K562 (cell line): Measurements from ENCODE around the gene AQP9. TPM values are rescaled to one million over a fixed set of nuclear protein-coding genes. Genes with fewer than 3 reads are reported as not detected.

ENCODE experiments used
- CHD7 ChIP-seq: fragments of 200-600 bp; sonication (generic); IDR thresholded peaks from one replicate; pipeline ENCODE4 v1.6.1; 2012; ENCODE audit warnings: mild to moderate bottlenecking, low read depth, low read length, inconsistent platforms
- NFE2L1 ChIP-seq: fragments of 450-650 bp; IDR thresholded peaks from 2 replicates; pipeline ENCODE4 v1.6.1; 2016; ENCODE audit warnings: missing genetic modification characterization, low read depth, mild to moderate bottlenecking, missing compliant biosample characterization, moderate library complexity, borderline replicate concordance
- polyA plus RNA-seq, 8 experiments: library from polyadenylated mRNA; depleted of rRNA in 4 of 8; stranded (reverse) in 5 of 8; unstranded in 3 of 8; fragments of >200 nt; fragmentation: Nextera tagmentation in 2 of 8; fragmentation: Illumina TruSeq in 1 of 8; extraction: Ambion mirVana in 2 of 8; extraction: Trizol in 1 of 8; gene quantifications; 2 replicates each; pipeline versions ENCODE4 v1.2.1 to v1.2.3, GENCODE V29; 2011 to 2014; ENCODE audit warnings: inconsistent platforms in 1 of 8, missing spikeins in 1 of 8
- total RNA-seq, 7 experiments: library from RNA; depleted of rRNA in 6 of 7; stranded (reverse); fragments of >200 nt in 6 of 7; fragmentation: Illumina TruSeq in 2 of 7; extraction: Trizol in 2 of 7; gene quantifications; 2 replicates each; pipeline versions ENCODE4 v1.2.1 to v1.2.3, GENCODE V29; 2011 to 2021; ENCODE audit warnings: low replicate concordance in 1 of 7

Gene AQP9
- total and polyA plus RNA-seq, 9 of the 15 experiments (the other 6 are each of a cell fraction or from before 2014, with no cell fraction given): 0.04 to 0.33 (median 0.07) TPM; not detected in 4

DNA sequence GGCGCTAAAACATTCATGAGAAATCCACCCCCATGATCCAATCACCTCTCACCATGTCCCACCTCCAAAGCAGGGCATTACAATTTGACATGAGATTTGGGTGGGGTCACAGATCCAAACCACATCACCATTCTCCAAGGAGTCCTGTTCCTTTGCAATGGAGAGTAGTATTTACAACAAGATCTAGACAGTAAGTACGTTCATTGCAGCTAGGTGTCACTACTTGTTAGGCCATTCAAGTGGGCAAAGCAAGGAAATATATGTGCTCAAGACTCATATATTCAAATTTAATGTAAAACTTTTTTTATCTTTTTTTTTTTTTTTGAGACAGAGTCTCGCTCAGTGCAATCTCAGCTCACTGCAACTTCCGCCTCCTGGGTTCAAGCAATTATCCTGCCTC lies 79.3 kb downstream of the AQP9 start (continued):
- TF ChIP-seq CHD7 (no peak), NFE2L1 (no peak)
